Measurements from ENCODE around the gene FAM227B.

FAM227B gene

DNA sequence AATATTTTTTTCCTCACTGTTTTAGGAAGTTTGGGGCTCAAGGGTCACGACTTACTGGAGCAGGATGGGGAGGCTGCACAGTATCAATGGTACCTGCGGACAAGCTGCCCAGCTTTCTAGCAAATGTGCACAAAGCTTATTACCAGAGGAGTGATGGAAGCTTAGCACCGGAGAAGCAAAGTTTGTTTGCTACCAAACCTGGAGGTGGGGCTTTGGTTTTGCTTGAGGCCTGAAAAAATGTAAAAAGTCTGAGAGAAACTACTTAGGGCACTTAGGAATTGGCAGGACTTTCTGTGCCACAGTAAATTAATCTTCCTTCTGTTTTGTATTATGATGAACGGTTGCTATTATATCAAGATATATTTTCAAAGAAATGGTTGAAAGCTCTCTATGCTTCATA is 292.7 kb downstream of the FAM227B start:
- DNase-seq (ENCODE audit: insufficient read length, low spot score) = no peak
- TF ChIP-seq TAF1 (IDR thresholded peaks at IDR 0.05; ENCODE audit: low read depth, low read length) = no peak
- TF ChIP-seq PAX5 (IDR thresholded peaks at IDR 0.05; ENCODE audit: insufficient read depth, low read length, severe bottlenecking) = no peak
- TF ChIP-seq SPI1 (IDR thresholded peaks at IDR 0.05; ENCODE audit: low read depth, low read length) = no peak
- no peak for TF ChIP-seq POLR2AphosphoS5 (IDR thresholded peaks at IDR 0.05; ENCODE audit: low read depth, low read length)
- TF ChIP-seq POU2F2 (IDR thresholded peaks at IDR 0.05; ENCODE audit: low read depth, low read length) = no peak
- TF ChIP-seq POLR2A (IDR thresholded peaks at IDR 0.05; ENCODE audit: low read depth, low read length) = no peak
- FAIRE-seq = no peak

DNA sequence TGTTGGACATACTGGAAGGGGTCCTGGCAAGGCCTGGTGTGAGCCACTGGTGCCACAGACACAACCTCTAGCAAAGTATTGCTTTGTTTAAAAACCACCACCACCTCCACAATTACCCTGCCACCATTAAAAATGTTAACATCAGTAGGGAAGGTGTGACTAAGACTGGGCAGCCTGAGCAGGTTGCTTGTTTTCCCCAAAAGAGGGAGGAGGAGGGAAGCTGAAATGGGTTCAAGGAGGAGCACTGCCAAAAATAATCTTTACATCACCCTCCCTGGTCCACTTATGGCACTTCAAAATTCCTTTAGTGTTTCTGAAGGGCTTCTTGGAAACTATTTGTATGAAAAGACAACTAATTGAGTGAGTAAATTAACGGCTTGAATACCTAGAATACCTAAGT is 297.4 kb downstream of the FAM227B start:
- FAIRE-seq (no peak), DNase-seq (ENCODE audit: insufficient read length, low spot score) (no peak)
- TF ChIP-seq PAX5 (IDR thresholded peaks at IDR 0.05; ENCODE audit: insufficient read depth, low read length, severe bottlenecking) = no peak
- no peak for TF ChIP-seq POU2F2 (IDR thresholded peaks at IDR 0.05; ENCODE audit: low read depth, low read length)
- no peak for TF ChIP-seq SPI1 (IDR thresholded peaks at IDR 0.05; ENCODE audit: low read depth, low read length)
- TF ChIP-seq POLR2A (IDR thresholded peaks at IDR 0.05; ENCODE audit: low read depth, low read length) = no peak
- TF ChIP-seq POLR2AphosphoS5 (IDR thresholded peaks at IDR 0.05; ENCODE audit: low read depth, low read length) = no peak
- no peak for TF ChIP-seq TAF1 (IDR thresholded peaks at IDR 0.05; ENCODE audit: low read depth, low read length)

DNA sequence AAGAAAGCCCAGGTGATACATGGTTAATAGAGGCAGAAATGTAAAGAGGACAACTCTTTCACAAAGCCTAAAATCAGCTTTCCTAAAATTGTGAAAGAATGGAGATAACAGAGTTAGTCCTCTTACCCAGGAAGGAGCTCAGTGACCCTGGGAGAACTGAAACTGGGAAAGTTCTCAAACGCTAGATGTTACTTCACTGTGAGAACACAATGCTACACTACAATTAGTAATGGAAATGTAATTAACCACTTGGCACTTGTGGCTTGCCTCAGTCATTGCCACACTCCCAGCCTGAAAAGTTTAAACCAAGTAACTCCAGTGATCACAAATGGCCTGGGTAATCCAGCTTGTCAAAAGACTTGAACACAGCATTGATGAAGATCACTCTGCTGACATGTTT is 300.3 kb downstream of the FAM227B start:
- TF ChIP-seq POU2F2 (IDR thresholded peaks at IDR 0.05; ENCODE audit: low read depth, low read length) = no peak
- TF ChIP-seq TAF1 (IDR thresholded peaks at IDR 0.05; ENCODE audit: low read depth, low read length) = no peak

DNA sequence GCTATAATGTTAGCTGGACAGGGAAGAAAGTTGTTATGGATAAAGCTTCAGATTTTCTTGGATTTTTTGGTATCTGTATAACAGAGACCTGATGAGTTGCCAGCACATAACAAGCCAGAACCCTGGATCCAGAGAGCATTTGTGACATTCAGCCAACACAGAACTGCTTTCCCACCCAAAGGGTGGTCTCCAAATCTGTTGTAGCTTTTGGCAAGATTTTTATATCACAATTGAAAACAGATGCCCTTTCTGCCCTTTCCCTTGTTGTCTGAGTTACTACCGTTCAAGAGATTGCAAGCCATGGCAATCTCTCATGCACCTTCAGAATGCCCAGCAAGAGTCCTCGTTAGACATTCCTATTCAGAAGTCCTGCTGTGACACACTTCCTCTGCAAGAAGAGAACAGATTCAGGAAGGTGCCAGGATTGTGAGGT is 305.2 kb downstream of the FAM227B start:
- FAIRE-seq (no peak), DNase-seq (ENCODE audit: insufficient read length, low spot score) (no peak)
- TF ChIP-seq POLR2AphosphoS5 (IDR thresholded peaks at IDR 0.05; ENCODE audit: low read depth, low read length) = no peak

More for the DNA sequence above, 300.3 kb downstream of the FAM227B start:
- no peak for DNase-seq (ENCODE audit: insufficient read length, low spot score)
- FAIRE-seq = no peak

DNA sequence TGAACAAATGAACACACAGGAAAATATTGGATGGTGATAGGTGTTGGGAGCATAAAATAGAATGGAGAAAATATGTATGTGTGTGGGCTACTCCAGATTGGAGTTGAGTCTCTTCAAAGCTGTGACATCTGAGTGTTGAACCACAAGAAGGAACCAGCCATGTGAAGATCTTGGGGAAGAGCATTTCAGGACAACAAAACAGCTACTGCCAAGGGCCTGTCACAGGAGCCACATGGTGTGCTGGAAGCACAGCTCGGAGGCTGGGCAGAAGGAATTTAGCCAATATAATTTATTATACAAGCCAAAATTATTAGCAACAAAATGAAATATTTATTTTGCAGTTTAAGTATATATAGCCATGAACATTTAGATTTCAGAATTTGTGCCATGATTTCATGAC is 305.9 kb downstream of the FAM227B start:
- TF ChIP-seq POU2F2 (IDR thresholded peaks at IDR 0.05; ENCODE audit: low read depth, low read length) (no peak), POLR2A (IDR thresholded peaks at IDR 0.05; ENCODE audit: low read depth, low read length) (no peak), POLR2AphosphoS5 (IDR thresholded peaks at IDR 0.05; ENCODE audit: low read depth, low read length) (no peak), TAF1 (IDR thresholded peaks at IDR 0.05; ENCODE audit: low read depth, low read length) (no peak), SPI1 (IDR thresholded peaks at IDR 0.05; ENCODE audit: low read depth, low read length) (no peak), PAX5 (IDR thresholded peaks at IDR 0.05; ENCODE audit: insufficient read depth, low read length, severe bottlenecking) (no peak)
- DNase-seq (ENCODE audit: insufficient read length, low spot score) = no peak
- no peak for FAIRE-seq

DNA sequence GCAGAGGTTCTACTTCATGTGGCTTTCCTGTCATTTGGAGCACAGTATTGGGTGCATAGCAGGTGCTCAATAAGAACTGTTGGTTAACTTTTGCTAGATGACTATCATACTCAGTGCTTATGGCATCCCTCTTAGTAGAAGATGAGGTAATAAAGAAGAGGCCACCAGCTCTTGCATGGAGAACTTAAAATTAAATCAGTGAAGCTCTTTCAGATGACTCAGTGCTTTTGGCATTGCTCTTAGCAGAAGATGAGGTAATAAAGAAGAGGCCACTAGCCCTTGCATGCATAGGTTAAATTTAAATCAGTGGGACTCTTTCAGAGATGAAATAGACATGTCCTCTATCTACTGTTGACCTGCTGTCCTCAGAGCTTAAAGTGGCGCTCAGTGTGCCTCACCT is 307.0 kb downstream of the FAM227B start:
- DNase-seq (ENCODE audit: insufficient read length, low spot score) = no peak
- FAIRE-seq = no peak

DNA sequence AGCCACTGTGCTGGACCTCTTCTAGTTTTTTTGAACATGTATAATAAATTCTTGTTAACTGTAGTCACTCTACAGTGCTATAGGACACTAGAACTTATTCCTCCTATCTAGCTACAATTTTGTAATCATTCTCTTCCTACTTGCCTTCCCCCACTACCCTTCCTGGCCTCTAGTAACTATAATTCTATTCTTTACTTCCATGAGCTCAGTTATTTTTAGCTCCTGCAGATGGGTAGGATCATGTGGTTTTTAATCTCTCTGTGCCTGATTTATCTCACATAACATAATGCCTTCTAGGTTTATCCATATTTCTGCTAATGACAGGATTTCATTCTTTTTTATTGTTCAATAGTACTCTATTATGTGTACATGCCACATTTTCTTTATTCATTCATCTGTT is 310.7 kb downstream of the FAM227B start:
- DNase-seq (ENCODE audit: insufficient read length, low spot score) (no peak), FAIRE-seq (no peak)
- TF ChIP-seq PAX5 (IDR thresholded peaks at IDR 0.05; ENCODE audit: insufficient read depth, low read length, severe bottlenecking) (no peak), POU2F2 (IDR thresholded peaks at IDR 0.05; ENCODE audit: low read depth, low read length) (no peak), POLR2A (IDR thresholded peaks at IDR 0.05; ENCODE audit: low read depth, low read length) (no peak), SPI1 (IDR thresholded peaks at IDR 0.05; ENCODE audit: low read depth, low read length) (no peak), TAF1 (IDR thresholded peaks at IDR 0.05; ENCODE audit: low read depth, low read length) (no peak)

More for the DNA sequence above, 307.0 kb downstream of the FAM227B start:
- TF ChIP-seq POLR2A (IDR thresholded peaks at IDR 0.05; ENCODE audit: low read depth, low read length) (no peak), SPI1 (IDR thresholded peaks at IDR 0.05; ENCODE audit: low read depth, low read length) (no peak), POU2F2 (IDR thresholded peaks at IDR 0.05; ENCODE audit: low read depth, low read length) (no peak), POLR2AphosphoS5 (IDR thresholded peaks at IDR 0.05; ENCODE audit: low read depth, low read length) (no peak)

DNA sequence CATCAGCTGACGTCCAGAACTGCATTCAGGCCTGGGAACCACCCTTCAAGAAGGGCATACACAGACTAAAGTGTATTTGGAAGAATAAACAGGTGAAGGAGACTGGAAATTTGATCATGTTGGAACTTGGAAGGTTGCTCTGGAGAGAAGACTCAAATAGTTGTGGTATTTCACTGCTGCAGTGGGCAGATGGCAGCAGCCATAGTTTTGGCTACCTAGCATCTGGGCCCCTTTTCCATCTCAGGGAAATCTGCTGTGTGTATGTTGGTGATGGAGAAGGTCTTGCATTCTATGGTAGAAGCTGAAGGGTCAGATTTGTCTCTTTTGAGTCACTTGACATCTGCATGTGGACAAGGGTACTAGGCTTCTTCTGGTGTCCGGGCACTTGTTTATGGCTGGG is 311.9 kb downstream of the FAM227B start:
- no peak for FAIRE-seq
- no peak for DNase-seq (ENCODE audit: insufficient read length, low spot score)

DNA sequence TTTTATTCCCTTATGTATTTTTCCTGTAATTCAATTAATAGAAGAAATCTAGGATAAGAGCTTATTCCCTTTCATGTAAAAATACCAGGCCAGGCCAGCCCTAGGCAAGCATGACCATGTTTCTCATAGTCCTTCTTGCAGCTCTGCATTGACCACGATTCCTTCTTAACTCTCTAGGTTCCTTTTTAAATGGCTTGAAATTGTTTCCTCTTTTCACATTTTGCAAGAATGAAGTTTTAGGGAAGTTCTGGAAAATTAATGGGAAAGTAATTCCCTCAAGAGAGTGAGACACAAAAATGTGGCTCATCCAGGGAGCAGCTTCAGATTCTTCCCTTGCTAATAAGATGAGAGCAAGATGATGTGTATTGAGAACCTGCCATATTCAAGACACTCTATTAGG is 314.1 kb downstream of the FAM227B start:
- FAIRE-seq (no peak), DNase-seq (ENCODE audit: insufficient read length, low spot score) (no peak)
- no peak for TF ChIP-seq SPI1 (IDR thresholded peaks at IDR 0.05; ENCODE audit: low read depth, low read length)
- TF ChIP-seq POU2F2 (IDR thresholded peaks at IDR 0.05; ENCODE audit: low read depth, low read length) = no peak
- no peak for TF ChIP-seq PAX5 (IDR thresholded peaks at IDR 0.05; ENCODE audit: insufficient read depth, low read length, severe bottlenecking)
- TF ChIP-seq POLR2AphosphoS5 (IDR thresholded peaks at IDR 0.05; ENCODE audit: low read depth, low read length) = no peak

More for the DNA sequence above, 311.9 kb downstream of the FAM227B start:
- no peak for TF ChIP-seq TAF1 (IDR thresholded peaks at IDR 0.05; ENCODE audit: low read depth, low read length)
- TF ChIP-seq POU2F2 (IDR thresholded peaks at IDR 0.05; ENCODE audit: low read depth, low read length) = no peak
- no peak for TF ChIP-seq POLR2AphosphoS5 (IDR thresholded peaks at IDR 0.05; ENCODE audit: low read depth, low read length)
- TF ChIP-seq PAX5 (IDR thresholded peaks at IDR 0.05; ENCODE audit: insufficient read depth, low read length, severe bottlenecking) = no peak
- no peak for TF ChIP-seq SPI1 (IDR thresholded peaks at IDR 0.05; ENCODE audit: low read depth, low read length)
- TF ChIP-seq POLR2A (IDR thresholded peaks at IDR 0.05; ENCODE audit: low read depth, low read length) = no peak

DNA sequence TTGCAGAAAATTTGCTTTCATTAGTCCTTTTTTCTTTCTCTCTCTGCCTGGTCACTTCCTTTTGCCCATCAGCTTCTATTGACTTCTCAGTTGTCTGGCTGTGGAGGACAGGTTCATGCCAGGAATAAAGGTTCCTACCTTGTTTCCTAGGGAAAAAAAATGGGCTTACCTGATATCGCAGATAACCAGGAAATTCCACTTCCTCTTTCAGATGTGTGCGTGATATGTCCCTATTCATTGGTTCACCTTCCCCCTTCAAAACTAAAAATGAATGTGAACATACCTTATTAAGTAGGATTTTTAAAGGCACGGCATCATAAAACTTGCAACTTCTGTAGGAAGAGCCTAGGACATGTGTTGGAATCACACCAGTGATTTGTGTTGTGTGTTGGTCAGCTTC is 317.6 kb downstream of the FAM227B start:
- DNase-seq (ENCODE audit: insufficient read length, low spot score) (no peak), FAIRE-seq (no peak)
- TF ChIP-seq POLR2AphosphoS5 (IDR thresholded peaks at IDR 0.05; ENCODE audit: low read depth, low read length) = no peak
- peak; percentile 93 for TF ChIP-seq SPI1 (IDR thresholded peaks at IDR 0.05; ENCODE audit: low read depth, low read length)

DNA sequence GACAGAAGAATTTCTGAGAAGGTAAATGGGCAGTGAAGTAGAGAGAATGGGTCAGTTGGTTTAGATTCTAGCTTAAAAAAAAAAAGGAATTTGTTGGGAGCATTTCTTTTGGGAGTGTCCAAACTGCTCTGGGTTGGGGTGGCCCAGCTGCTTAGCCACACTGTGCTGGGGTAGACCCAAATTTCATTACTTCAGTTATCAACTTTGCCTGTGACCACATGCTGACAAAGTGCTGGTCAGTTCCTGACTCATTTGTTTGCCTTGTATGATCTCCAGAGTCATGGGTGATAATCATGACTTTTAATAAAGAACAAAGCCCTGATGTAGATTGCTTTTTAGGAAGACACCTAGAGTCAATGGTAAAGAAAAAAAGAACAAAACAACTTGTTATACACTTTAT is 319.1 kb downstream of the FAM227B start:
- no peak for DNase-seq (ENCODE audit: insufficient read length, low spot score)
- TF ChIP-seq TAF1 (IDR thresholded peaks at IDR 0.05; ENCODE audit: low read depth, low read length) (no peak), SPI1 (IDR thresholded peaks at IDR 0.05; ENCODE audit: low read depth, low read length) (no peak), PAX5 (IDR thresholded peaks at IDR 0.05; ENCODE audit: insufficient read depth, low read length, severe bottlenecking) (no peak), POLR2AphosphoS5 (IDR thresholded peaks at IDR 0.05; ENCODE audit: low read depth, low read length) (no peak), POU2F2 (IDR thresholded peaks at IDR 0.05; ENCODE audit: low read depth, low read length) (no peak), POLR2A (IDR thresholded peaks at IDR 0.05; ENCODE audit: low read depth, low read length) (no peak)

More for the DNA sequence above, 319.1 kb downstream of the FAM227B start:
- no peak for FAIRE-seq

Data from GM12891 (cell line).